GM04504 (cell line): ENCODE results near the gene PERP.
"Not testable (repeated sequence)": the region's sequence is repeated elsewhere in the genome, so short reads cannot be mapped to it uniquely, and the experiment has no call there.

ENCODE experiments used
- DNase-seq: peaks from one replicate; pipeline ENCODE4 v3.0.0-alpha.2; 2012; ENCODE audit warnings: low read depth

PERP gene

GRCh38 chr6:138107078-138107751 lies at the start of gene PERP:
Gene PERP (minus strand): TSS chr6:138107419. CDS start chr6:138107340, 79 bp downstream.
- DNase-seq: peak; percentile 33

GRCh38 chr6:138155443-138155842 lies 48.2 kb upstream of the PERP start:
- no peak for DNase-seq

- no peak for DNase-seq
Observed at GRCh38 chr6:138146544-138146943, 39.3 kb upstream of the PERP start.

GRCh38 chr6:138145402-138145801 lies 38.2 kb upstream of the PERP start:
- no peak for DNase-seq

GRCh38 chr6:138142806-138143205 lies 35.6 kb upstream of the PERP start:
- no peak for DNase-seq

- DNase-seq: no peak
Observed at GRCh38 chr6:138129190-138129589, 22.0 kb upstream of the PERP start.

GRCh38 chr6:138128096-138128495 lies 20.9 kb upstream of the PERP start:
- DNase-seq: no peak

- no peak for DNase-seq
Observed at GRCh38 chr6:138124096-138124495, 16.9 kb upstream of the PERP start.

- no peak for DNase-seq
Observed at GRCh38 chr6:138119976-138120375, 12.8 kb upstream of the PERP start.

GRCh38 chr6:138119229-138119628 lies 12.0 kb upstream of the PERP start:
- DNase-seq: not testable (repeated sequence)

- no peak for DNase-seq
Observed at GRCh38 chr6:138117376-138117914, 10.2 kb upstream of the PERP start.

- DNase-seq: no peak
Observed at GRCh38 chr6:138116661-138116999, 9.4 kb upstream of the PERP start.

- peak; percentile 37 for DNase-seq
Observed at GRCh38 chr6:138115877-138116660, 8.8 kb upstream of the PERP start.

GRCh38 chr6:138115201-138115600 lies 8.0 kb upstream of the PERP start:
- DNase-seq: no peak

- DNase-seq: no peak
Observed at GRCh38 chr6:138113588-138114210, 6.5 kb upstream of the PERP start.

- DNase-seq: no peak
Observed at GRCh38 chr6:138110229-138110628, 3.0 kb upstream of the PERP start.

GRCh38 chr6:138109042-138109997 lies 2.1 kb upstream of the PERP start:
- DNase-seq: peak; percentile 32

- DNase-seq: no peak
Observed at GRCh38 chr6:138107752-138108592, 753 bp upstream of the PERP start.

- DNase-seq: no peak
Observed at GRCh38 chr6:138106665-138107077, 548 bp downstream of the PERP start.

GRCh38 chr6:138105880-138106664 lies 1.1 kb downstream of the PERP start:
- DNase-seq: no peak
